ENCODE measurements around the gene TDRKH.
A peak's percentile ranks its signal among the peaks of the same experiment; 100 is the strongest.

The TDRKH gene

GRCh38 chr1:151790071-151790939 is at the start of gene TDRKH:
TDRKH (minus strand) TSS chr1:151790500; CDS start chr1:151783022, 7,478 bp downstream.
- DNase-seq: peak; percentile 97

- peak; percentile 17 for DNase-seq
These were observed 49.4 kb upstream of the TDRKH start, which contains the start of gene C2CD4D for GRCh38 chr1:151839457-151840403. C2CD4D (minus strand) TSS chr1:151839820; CDS start chr1:151838989, 831 bp downstream.

GRCh38 chr1:151839082-151839412 is 48.7 kb upstream of the TDRKH start:
- no peak for DNase-seq

GRCh38 chr1:151838222-151839081 is 48.2 kb upstream of the TDRKH start:
- no peak for DNase-seq

GRCh38 chr1:151837884-151838221 is 47.6 kb upstream of the TDRKH start:
- DNase-seq: no peak

- no peak for DNase-seq
These were observed 46.9 kb upstream of the TDRKH start for GRCh38 chr1:151837197-151837596.

GRCh38 chr1:151835596-151835995 is 45.3 kb upstream of the TDRKH start:
- no peak for DNase-seq

GRCh38 chr1:151834239-151834638 is 43.9 kb upstream of the TDRKH start:
- no peak for DNase-seq

GRCh38 chr1:151833172-151833900 is 43.0 kb upstream of the TDRKH start:
- no peak for DNase-seq

- peak; percentile 27 for DNase-seq
These were observed 42.1 kb upstream of the TDRKH start for GRCh38 chr1:151832318-151832980.

GRCh38 chr1:151831605-151832004 is 41.3 kb upstream of the TDRKH start, which contains the start of gene RORC:
RORC (minus strand) TSS chr1:151831802; CDS start chr1:151831764, 38 bp downstream.
- DNase-seq: no peak

- DNase-seq: no peak
These were observed 40.9 kb upstream of the TDRKH start for GRCh38 chr1:151831256-151831591.

GRCh38 chr1:151830055-151830454 is 39.8 kb upstream of the TDRKH start:
- no peak for DNase-seq

- DNase-seq: no peak
These were observed 39.2 kb upstream of the TDRKH start for GRCh38 chr1:151829352-151830046.

- no peak for DNase-seq
These were observed 38.6 kb upstream of the TDRKH start for GRCh38 chr1:151828921-151829320.

- DNase-seq: no peak
These were observed 37.6 kb upstream of the TDRKH start for GRCh38 chr1:151827853-151828252.

GRCh38 chr1:151825751-151826660 is 35.7 kb upstream of the TDRKH start:
- DNase-seq: no peak

GRCh38 chr1:151825204-151825603 is 34.9 kb upstream of the TDRKH start:
- DNase-seq: no peak

- no peak for DNase-seq
These were observed 32.9 kb upstream of the TDRKH start for GRCh38 chr1:151823175-151823574.

- no peak for DNase-seq
These were observed 32.1 kb upstream of the TDRKH start for GRCh38 chr1:151822404-151822803.
